ENCODE results near the gene BCAR3.

- TF ChIP-seq POLR2A (IDR thresholded peaks at IDR 0.05), result peak in 2 of 4 donors; percentile 36 to 51
- no peak for TF ChIP-seq EP300 (IDR thresholded peaks at IDR 0.05)
These were observed 1.1 kb downstream of the BCAR3 start for GRCh38 chr1:93680420-93681100.
